Measurements from ENCODE around the gene FANCC.

Gene FANCC

GRCh38 chr9:95077053-95077765, 240.3 kb downstream of the FANCC start:
- Mint-ChIP-seq H3K36me3 (peaks cover 10 to 18% of the 10 kb centered on the region in 2 donors), H3K9me3 (no peaks in the 10 kb centered on the region), H3K27me3 (no peaks in the 10 kb centered on the region), H3K27ac (no peak overlapping the region), H3K4me1 (no peaks in the 10 kb centered on the region), H3K4me3 (no peak overlapping the region)
- DNase-seq (no peak), ATAC-seq (replicated peaks) (no peak)

DNA sequence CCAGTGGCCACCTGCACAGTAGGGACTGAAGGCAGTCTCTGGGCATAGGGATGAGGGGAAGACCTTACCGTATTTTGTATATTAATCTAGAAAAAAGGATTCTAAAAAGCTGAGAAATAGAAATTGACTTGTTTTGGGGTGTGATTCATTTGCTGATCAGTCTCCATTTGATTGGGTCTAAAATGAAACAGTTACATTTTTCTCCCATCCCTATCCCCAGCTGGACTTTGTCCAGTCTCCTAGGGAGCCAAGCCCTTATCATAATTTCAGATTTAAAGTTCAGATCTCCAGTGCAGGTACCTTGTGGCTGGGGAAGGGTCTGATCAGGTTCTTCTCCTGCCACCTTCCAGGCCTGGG, 240.8 kb downstream of the FANCC start:
- no peak for ATAC-seq (replicated peaks)
- no peak overlapping the region for H3K27ac Mint-ChIP-seq

GRCh38 chr9:95075700-95076099, 241.8 kb downstream of the FANCC start:
- H3K27me3 Mint-ChIP-seq, result no peaks in the 10 kb centered on the region

More for the DNA sequence above, 240.8 kb downstream of the FANCC start:
- Mint-ChIP-seq H3K4me1 (no peaks in the 10 kb centered on the region), H3K36me3 (peaks cover 5 to 13% of the 10 kb centered on the region in 2 donors), H3K27me3 (no peaks in the 10 kb centered on the region), H3K9me3 (no peaks in the 10 kb centered on the region), H3K4me3 (no peak overlapping the region)
- DNase-seq, result no peak

DNA sequence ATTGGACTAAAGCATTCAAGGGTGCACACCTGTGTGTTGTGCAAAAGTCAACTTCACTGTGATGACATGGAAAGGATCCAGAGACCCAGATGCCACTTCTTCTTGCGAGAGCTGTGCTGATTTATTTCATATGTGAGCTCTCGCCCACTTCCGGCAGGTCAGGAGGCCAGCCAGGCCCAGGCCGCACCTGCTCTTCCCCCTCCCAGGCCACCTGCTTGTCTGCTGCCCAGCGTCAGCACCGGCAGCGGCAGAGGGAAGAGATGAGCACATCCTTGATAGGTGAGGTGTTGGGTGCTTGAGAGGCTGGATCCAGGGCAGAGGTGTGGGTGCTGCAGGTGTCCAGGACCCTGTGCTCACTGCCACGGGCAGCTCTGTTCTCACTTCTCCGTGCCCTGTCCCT, 242.9 kb downstream of the FANCC start:
- no peak for DNase-seq
- Mint-ChIP-seq H3K36me3 (peaks cover 5 to 8% of the 10 kb centered on the region in 2 donors), H3K27me3 (no peaks in the 10 kb centered on the region), H3K27ac (no peak overlapping the region), H3K4me1 (no peaks in the 10 kb centered on the region), H3K4me3 (no peak overlapping the region), H3K9me3 (no peaks in the 10 kb centered on the region)
- no peak for ATAC-seq (replicated peaks)

More at GRCh38 chr9:95075700-95076099, 241.8 kb downstream of the FANCC start:
- Mint-ChIP-seq H3K4me3 (no peak overlapping the region), H3K36me3 (peaks cover 2 to 8% of the 10 kb centered on the region in 2 donors), H3K9me3 (no peaks in the 10 kb centered on the region), H3K27ac (no peak overlapping the region), H3K4me1 (no peaks in the 10 kb centered on the region)
- DNase-seq, result no peak
- ATAC-seq (replicated peaks), result no peak

DNA sequence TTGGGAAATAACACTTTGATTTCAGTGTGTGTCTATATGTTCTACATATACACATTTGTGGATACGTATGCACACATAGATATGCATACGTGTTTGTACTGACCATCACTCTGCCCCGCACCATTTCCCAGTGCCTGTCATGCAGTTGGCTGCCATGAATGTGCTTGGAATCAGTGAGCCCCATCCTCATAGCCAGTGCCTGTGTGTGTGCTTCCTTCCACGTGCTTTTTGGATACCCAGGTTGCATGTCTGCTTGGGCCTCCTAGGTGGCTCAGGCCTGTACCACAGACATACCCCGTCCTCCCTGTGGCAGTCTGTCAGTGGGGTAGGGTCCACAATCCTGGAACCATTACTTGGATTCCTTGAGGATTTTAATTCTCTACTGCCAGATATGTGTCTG, 243.6 kb downstream of the FANCC start:
- H3K4me1 Mint-ChIP-seq, result no peaks in the 10 kb centered on the region
- H3K9me3 Mint-ChIP-seq, result no peaks in the 10 kb centered on the region

GRCh38 chr9:95073042-95073607, 244.4 kb downstream of the FANCC start:
- no peak overlapping the region for H3K4me3 Mint-ChIP-seq
- no peaks in the 10 kb centered on the region for H3K4me1 Mint-ChIP-seq
- DNase-seq (no peak), ATAC-seq (replicated peaks) (no peak)
- H3K27me3 Mint-ChIP-seq, result no peaks in the 10 kb centered on the region
- H3K9me3 Mint-ChIP-seq, result no peaks in the 10 kb centered on the region
- H3K36me3 Mint-ChIP-seq, result peaks cover 14 to 18% of the 10 kb centered on the region in 2 donors
- H3K27ac Mint-ChIP-seq, result no peak overlapping the region

More for the DNA sequence above, 243.6 kb downstream of the FANCC start:
- Mint-ChIP-seq H3K4me3 (no peak overlapping the region), H3K36me3 (peaks cover 7 to 11% of the 10 kb centered on the region in 2 donors), H3K27ac (no peak overlapping the region), H3K27me3 (no peaks in the 10 kb centered on the region)
- ATAC-seq (replicated peaks) (no peak), DNase-seq (no peak)

DNA sequence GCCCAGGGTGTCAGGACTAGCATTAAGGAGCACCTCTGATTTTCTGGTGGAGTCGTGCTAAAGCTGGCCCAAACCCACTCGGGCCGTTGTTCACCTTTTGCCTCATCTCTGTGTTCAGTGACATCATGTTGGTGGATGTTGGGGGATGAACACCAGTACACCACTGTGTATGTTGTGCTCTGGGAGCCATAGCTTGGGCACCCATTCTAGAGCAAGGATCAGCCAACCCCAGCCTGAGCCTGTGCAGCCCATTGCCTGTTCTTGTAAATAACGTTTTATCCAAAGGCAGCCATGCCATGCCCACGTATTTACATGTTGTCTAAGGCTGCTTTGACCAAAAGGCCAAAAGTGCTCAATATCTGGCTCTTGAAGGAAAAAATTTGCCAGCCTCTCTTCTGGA, 245.6 kb downstream of the FANCC start:
- H3K27me3 Mint-ChIP-seq, result no peaks in the 10 kb centered on the region
- ATAC-seq (replicated peaks) (no peak), DNase-seq (no peak)
- no peaks in the 10 kb centered on the region for H3K4me1 Mint-ChIP-seq
- no peaks in the 10 kb centered on the region for H3K9me3 Mint-ChIP-seq
- no peak overlapping the region for H3K4me3 Mint-ChIP-seq
- no peak overlapping the region for H3K27ac Mint-ChIP-seq
- peaks cover 17 to 19% of the 10 kb centered on the region in 2 donors for H3K36me3 Mint-ChIP-seq

DNA sequence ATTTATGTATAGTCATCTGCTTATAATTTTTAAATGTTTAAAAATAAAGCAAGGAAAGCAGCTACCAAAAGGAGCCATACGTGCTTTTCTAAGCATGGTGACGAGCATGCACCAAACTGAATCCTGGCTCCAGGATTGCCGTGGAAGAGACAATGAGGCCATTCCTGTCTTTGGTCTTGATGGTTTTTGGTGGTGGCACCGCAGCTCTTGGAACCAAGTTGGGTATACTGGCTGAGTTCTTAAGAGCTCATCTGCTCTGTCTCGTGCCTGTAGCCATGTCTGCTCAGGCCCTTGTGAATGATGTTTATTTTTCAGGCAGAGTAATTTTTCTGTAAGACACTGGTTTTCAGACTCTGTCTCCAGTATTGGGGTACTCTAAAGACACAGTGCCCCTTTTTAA, 246.1 kb downstream of the FANCC start:
- DNase-seq (no peak), ATAC-seq (replicated peaks) (no peak)
- Mint-ChIP-seq H3K27ac (no peak overlapping the region), H3K4me3 (no peak overlapping the region), H3K27me3 (no peaks in the 10 kb centered on the region), H3K4me1 (no peaks in the 10 kb centered on the region), H3K9me3 (no peaks in the 10 kb centered on the region), H3K36me3 (peaks cover 17 to 19% of the 10 kb centered on the region in 2 donors)

DNA sequence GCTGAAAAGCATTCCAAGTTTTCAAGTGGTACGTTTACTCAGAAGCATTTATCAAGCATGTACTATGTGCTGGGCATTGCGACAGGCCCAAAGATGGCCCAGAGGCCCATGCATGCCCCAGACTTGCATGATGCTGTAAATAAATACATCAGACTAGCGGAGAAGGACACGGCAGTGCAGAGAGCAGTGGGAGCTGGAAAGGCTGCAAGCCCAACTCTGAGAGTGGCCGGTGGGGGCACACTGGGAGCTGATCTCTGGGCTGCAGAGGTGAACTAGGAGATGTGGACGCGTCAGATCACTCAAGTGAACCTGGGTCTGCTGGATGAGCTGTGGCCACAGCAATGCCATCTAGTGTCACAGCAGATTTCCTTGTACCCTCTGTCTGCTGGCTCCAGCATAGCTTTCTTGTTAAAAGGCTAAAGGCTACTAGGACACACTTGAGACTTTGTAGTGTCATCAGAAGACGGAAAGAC, 246.9 kb downstream of the FANCC start:
- DNase-seq (no peak), ATAC-seq (replicated peaks) (no peak)
- Mint-ChIP-seq H3K4me3 (no peak overlapping the region), H3K27ac (no peak overlapping the region), H3K36me3 (peaks cover 17 to 19% of the 10 kb centered on the region in 2 donors), H3K9me3 (no peaks in the 10 kb centered on the region), H3K4me1 (no peaks in the 10 kb centered on the region), H3K27me3 (no peaks in the 10 kb centered on the region)

GRCh38 chr9:95067897-95068296, 249.6 kb downstream of the FANCC start:
- H3K36me3 Mint-ChIP-seq, result peaks cover 18 to 22% of the 10 kb centered on the region in 2 donors
- H3K27me3 Mint-ChIP-seq, result no peaks in the 10 kb centered on the region
- no peak overlapping the region for H3K4me3 Mint-ChIP-seq
- DNase-seq (no peak), ATAC-seq (replicated peaks) (no peak)
- H3K27ac Mint-ChIP-seq, result no peak overlapping the region
- no peaks in the 10 kb centered on the region for H3K9me3 Mint-ChIP-seq
- no peaks in the 10 kb centered on the region for H3K4me1 Mint-ChIP-seq

GRCh38 chr9:95067057-95067456, 250.5 kb downstream of the FANCC start:
- Mint-ChIP-seq H3K27ac (no peak overlapping the region), H3K9me3 (no peaks in the 10 kb centered on the region), H3K4me1 (no peaks in the 10 kb centered on the region), H3K27me3 (no peaks in the 10 kb centered on the region), H3K4me3 (no peak overlapping the region), H3K36me3 (peaks cover 22% of the 10 kb centered on the region in 2 donors)
- DNase-seq (no peak), ATAC-seq (replicated peaks) (no peak)

- H3K27ac Mint-ChIP-seq, result peak overlapping the region; percentile 21
- no peak for DNase-seq
These were observed 252.3 kb downstream of the FANCC start for GRCh38 chr9:95065224-95065623.

GRCh38 chr9:95063300-95063699, 254.2 kb downstream of the FANCC start:
- Mint-ChIP-seq H3K27ac (no peak overlapping the region), H3K36me3 (peaks cover 16 to 21% of the 10 kb centered on the region in 2 donors), H3K9me3 (no peaks in the 10 kb centered on the region), H3K27me3 (no peaks in the 10 kb centered on the region), H3K4me1 (no peaks in the 10 kb centered on the region), H3K4me3 (no peak overlapping the region)
- DNase-seq, result no peak
- no peak for ATAC-seq (replicated peaks)

More at GRCh38 chr9:95065224-95065623, 252.3 kb downstream of the FANCC start:
- Mint-ChIP-seq H3K9me3 (no peaks in the 10 kb centered on the region), H3K27me3 (no peaks in the 10 kb centered on the region), H3K4me1 (no peaks in the 10 kb centered on the region), H3K36me3 (peaks cover 25 to 26% of the 10 kb centered on the region in 2 donors), H3K4me3 (no peak overlapping the region)
- no peak for ATAC-seq (replicated peaks)

GRCh38 chr9:95062596-95063065, 254.9 kb downstream of the FANCC start:
- H3K4me1 Mint-ChIP-seq, result no peaks in the 10 kb centered on the region
- DNase-seq, result no peak
- no peaks in the 10 kb centered on the region for H3K27me3 Mint-ChIP-seq
- H3K27ac Mint-ChIP-seq, result no peak overlapping the region
- peaks cover 14 to 18% of the 10 kb centered on the region in 2 donors for H3K36me3 Mint-ChIP-seq
- H3K9me3 Mint-ChIP-seq, result no peaks in the 10 kb centered on the region
- H3K4me3 Mint-ChIP-seq, result no peak overlapping the region
- ATAC-seq (replicated peaks), result no peak
